Stimulated activated CD8-positive, alpha-beta memory T cell treated with anti-CD3 and anti-CD28 coated beads, Interleukin-15, amount 100 ng/mL, for 1 hour (primary cell): ENCODE results near the gene STK36.

Source experiments
- DNase-seq: peaks from one replicate; pipeline ENCODE4 v3.0.0-alpha.2; 2020; ENCODE audit warnings: low read depth

The STK36 gene

GRCh38 chr2:218746960-218747359, 75.1 kb downstream of the STK36 start:
- DNase-seq = no peak

DNA sequence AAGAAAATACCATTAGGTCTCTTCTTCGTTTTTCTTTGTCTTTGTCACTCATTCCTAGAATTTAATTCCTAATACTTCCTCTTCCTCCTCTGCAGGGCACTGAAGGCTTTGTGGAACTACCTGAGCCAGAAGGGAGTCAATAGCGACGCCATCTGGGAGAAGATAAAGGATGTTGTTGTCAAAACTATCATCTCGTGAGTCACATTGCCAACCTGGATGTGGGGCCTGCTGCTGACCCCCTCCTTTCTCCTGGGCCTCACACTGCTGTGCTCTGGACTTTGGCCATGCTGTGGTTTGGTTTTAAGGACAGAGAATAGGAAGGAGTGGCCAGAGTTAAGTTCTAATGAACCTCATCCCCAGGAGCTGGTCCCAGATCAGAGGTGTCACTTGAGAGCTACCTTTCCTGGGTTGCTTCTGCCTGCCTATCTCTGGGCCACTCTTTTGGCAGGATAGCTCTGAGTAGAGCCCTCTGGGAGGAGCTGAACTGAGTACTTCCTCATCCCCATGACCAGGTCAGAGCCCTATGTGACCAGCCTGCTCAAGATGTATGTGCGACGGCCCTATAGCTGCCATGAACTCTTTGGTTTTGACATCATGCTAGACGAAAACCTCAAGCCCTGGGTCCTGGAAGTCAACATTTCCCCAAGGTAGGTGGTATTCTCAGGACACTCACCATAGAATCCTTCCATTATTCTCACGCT, 77.0 kb downstream of the STK36 start:
- DNase-seq = no peak
